ENCODE data around the gene CACNB4.
A peak's percentile ranks its signal among the peaks of the same experiment; 100 is the strongest.

CACNB4 gene

DNA sequence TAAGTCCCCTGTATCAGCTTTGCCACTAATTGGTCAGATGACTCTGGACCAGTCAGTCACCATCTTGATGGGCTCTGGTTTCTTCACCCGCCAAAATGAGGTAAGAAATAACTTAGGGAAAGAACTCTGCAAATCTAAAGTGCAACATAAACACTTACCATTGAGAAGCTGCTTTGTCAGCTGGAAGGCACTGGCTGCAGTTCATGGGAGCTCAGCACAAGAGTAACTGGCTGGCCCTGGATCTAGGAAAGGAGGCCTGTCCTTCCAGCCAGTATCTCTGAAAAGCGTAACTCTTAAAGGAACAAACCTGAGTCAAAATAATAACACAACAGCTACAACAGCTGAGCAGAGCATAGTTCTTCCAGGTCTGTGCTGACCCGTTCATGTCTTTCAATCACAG, 123.9 kb downstream of the CACNB4 start:
- DNase-seq: no peak

DNA sequence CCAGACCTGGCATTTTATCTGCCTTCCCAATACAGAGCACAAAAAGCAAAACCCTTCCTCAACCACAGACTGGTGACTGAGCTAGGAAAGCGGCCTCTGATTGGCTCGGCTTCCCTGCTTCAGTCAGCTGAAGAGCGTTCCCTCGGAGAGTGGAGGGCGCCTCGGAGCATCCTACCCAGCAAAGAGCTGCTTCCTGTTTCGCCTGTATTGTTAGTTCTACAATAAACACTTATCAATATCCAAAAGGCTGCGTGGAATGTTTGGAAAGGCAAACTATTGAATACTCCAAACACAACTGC, 125.0 kb downstream of the CACNB4 start:
- peak in 12 of 14 donors; percentile 16 to 92 (median 57) for DNase-seq

DNA sequence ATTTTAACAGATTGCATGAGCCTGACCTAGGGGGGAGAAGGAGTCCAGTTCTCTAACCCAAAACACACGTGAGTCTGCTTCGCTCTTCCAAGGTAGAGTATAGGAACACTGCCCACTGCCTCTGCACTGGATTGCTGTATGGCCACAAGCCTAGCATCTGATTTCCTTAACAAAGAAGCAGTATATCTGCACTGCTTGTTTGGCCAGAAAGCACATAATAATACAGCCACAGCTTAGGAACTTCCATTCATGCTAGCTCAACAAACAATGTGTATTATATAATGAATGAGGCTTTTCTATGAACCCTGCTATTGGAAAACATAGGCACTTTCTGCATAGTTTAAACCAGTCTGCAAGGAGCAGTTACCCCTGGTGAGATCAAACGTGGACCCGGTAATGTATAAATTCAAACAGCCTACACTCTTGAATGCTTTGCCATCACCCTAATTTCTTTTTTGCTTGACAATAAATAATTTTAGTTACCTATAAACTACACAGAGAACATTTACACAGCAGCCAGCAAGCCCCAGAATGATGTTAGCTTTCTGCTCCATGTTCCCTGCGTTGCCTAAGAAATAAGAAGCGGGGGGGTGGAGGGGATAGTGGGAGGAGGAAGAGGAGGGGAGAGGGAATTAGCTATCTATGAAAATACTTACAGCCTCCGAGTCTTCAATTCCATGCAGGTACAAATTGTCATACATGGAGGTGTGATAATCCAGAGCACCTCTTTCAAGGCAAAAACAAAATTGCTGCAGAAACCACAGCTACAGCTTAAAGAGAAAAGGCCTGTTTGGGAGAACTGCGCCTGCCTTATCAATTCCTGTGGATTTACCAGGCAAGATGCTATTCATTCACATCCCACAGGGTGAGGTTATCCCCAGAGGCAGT, 125.6 kb downstream of the CACNB4 start:
- DNase-seq: peak in 5 of 14 donors; percentile 10 to 75 (median 29)

GRCh38 chr2:151972241-151973012, 126.4 kb downstream of the CACNB4 start:
- DNase-seq: peak in 2 of 14 donors; percentile 5 to 73

GRCh38 chr2:151971301-151972051, 127.4 kb downstream of the CACNB4 start:
- peak in 1 of 14 donors; percentile 73 for DNase-seq

- peak in 1 of 14 donors; percentile 13 for DNase-seq
Measured at GRCh38 chr2:151968770-151969470, 129.9 kb downstream of the CACNB4 start.

DNA sequence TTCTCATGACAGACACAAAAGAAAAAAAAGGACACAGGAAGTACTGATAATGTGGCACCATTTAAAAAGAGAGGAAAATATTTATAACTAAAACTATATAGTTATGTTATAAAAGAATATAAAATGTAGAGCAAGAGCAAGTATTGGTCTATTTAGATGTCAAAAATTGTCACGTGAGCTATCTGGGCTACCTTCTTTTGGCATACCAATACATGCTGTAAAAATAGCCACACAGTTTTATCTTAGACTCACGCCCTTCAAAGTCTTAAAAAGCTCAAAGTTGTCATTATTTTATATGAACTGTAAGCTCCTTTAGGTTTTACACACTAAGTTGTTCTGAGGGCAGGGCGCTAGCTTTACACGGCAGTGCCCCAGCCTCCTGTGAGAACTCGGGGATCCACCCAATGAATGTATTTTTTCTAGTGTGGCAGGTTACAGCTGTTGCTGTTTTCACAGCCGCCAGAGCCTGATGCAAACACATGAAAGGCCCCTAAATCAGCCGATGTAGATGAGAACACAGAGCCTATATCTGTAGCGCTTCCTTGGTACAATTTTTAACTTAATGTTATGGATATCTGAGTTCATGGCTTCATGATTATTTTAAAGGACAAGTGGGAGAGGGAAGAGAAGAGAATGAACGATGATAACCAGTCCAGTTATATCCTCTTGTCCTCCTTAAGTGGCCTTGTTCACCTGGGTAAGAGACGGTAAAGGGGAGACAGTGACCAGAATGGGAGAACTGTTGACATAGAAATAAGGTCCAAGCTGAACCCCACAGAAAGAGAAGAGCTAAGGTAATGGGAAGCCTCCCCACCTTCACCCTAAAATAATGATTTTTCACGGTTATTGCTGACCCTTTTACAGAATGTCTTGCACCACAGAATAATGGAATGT, 130.8 kb downstream of the CACNB4 start:
- DNase-seq: no peak

- DNase-seq: no peak
Measured at GRCh38 chr2:151965884-151966283, 133.0 kb downstream of the CACNB4 start.

GRCh38 chr2:151961558-151961957, 137.3 kb downstream of the CACNB4 start:
- no peak for DNase-seq

- DNase-seq: peak in 1 of 14 donors; percentile 17
Measured at GRCh38 chr2:151959238-151959637, 139.6 kb downstream of the CACNB4 start.

GRCh38 chr2:151953467-151953866, 145.4 kb downstream of the CACNB4 start:
- DNase-seq: peak in 1 of 14 donors; percentile 55

DNA sequence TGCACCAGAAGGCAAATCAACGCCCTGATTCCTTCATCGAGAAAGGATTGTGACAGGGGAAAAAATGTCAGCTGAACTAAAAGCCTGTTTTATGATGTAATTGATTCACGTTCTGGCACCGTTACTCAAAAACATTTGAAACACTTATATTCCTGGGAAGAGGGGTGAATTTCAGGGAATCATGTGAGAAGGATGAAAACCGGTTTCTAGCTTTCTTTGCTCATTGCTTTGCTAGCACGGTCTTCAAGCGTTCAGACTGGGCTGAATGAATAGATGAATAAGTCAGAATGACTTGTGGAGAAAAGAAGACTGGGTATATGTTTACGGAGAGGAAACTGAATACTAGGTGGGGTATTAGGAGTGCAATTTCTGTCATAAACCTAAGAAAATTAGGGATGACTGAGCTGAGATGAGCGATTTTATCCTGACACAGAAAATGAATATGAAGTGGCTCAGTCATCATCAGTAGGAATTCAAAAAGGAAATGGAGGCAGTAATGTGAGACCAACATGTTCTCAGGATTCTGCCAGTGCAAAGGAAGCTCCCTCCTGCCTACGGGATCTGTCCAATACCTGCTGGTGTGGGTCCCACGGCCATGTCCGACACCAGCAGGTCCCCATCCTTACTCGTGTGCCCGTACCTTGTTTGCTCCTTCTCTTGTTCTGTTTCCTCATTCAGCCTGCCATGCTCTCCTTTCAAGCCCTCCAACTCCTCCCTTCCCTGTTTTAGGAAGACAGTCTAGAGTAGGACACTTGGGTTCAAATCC, 146.0 kb downstream of the CACNB4 start:
- DNase-seq: peak in 1 of 14 donors; percentile 58

- DNase-seq: peak in 8 of 14 donors; percentile 7 to 68 (median 48)
Measured at GRCh38 chr2:151947813-151948165, 151.1 kb downstream of the CACNB4 start.

GRCh38 chr2:151946899-151947812, 151.7 kb downstream of the CACNB4 start:
- peak in 5 of 14 donors; percentile 14 to 82 (median 56) for DNase-seq

- DNase-seq: peak in 1 of 14 donors; percentile 38
Measured at GRCh38 chr2:151946250-151946884, 152.5 kb downstream of the CACNB4 start.

DNA sequence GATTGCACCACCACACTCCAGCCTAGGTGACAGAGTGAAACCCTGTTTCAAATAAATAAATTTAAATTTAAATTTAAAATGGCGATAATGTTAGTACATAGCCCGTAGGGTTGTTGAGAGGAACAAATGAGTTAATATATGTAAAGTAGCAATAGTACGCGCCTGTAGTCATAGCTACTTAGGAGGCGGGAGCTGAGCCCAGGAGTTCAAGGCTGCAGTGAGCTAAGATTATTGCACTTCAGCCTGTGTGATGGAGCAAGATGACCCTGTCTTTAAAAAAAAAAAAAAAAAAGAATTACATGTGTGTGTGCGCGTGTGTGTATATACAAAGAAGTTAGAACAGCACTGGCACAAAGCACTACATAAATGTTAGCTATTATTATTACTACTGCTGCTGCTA, 153.2 kb downstream of the CACNB4 start:
- no peak for DNase-seq

GRCh38 chr2:151945186-151945585, 153.7 kb downstream of the CACNB4 start:
- DNase-seq: no peak

DNA sequence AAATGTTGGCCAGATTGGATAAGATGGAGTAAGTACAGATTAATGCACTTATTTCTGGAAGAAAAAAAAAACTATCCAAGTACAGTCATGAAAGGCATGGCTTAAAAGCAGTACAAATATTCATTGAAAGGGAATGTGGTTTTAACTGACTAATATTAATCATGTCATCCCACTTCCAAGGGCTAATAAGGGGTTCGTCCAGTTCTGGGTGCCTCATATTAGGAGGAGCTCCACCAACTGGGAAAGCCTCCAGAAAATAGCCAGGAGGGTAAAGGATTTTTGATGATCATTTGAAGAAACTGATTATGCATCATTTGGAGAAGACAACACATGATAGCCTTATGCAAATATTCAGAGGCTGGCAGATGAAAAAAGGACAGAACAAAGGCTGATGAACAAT, 155.4 kb downstream of the CACNB4 start:
- DNase-seq: no peak
